Activated CD8-positive, alpha-beta memory T cell treated with anti-CD3 and anti-CD28 coated beads for 48 hours (primary cell): ENCODE results near the gene MLYCD.

Experiments
- DNase-seq, 3 experiments: peaks; one replicate each; pipeline ENCODE4 v3.0.0-alpha.2; 2020; ENCODE audit warnings: low read depth in 2 of 3, low spot score in 2 of 3

The MLYCD gene

DNA sequence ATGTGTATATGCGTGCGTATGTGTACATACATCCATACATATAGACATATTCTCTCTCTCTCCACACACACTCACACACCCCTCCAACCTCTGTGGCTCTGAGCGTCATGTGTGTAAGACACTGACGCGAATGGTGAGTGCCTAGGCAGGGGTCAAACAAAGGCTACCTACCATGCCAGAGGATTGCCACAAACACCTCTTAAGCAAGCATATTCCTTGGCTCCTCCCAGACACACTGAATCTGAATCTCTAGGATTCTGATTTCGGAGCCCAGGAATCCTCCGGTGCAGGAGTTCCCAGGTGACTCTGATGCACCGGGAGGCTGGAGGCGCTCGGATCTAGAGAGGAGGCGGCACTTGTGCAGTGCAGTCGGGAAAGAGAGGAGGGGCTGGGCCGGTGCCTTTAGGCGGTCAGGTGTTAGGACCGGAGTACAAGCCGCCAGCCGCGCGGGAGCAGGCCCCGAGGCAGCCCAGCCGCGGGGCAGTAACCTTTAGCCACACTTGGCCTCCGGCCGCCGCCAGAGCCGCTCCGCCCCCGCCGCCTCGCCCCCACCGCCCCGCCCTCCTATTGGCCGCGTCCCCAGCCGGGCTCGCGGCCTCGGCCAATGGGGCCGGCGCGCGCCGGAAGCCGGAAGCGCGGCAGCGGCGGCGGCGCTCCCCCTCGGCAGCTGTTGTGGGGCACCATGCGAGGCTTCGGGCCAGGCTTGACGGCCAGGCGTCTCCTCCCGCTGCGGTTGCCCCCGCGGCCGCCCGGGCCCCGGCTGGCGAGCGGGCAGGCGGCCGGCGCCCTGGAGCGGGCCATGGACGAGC is at the start of gene MLYCD:
Gene MLYCD (plus strand): TSS at position 653 of the 809 bp plus-strand sequence. CDS start 30 bp downstream, at position 683.
- DNase-seq, result peak; percentile 32 to 59 (median 39)

DNA sequence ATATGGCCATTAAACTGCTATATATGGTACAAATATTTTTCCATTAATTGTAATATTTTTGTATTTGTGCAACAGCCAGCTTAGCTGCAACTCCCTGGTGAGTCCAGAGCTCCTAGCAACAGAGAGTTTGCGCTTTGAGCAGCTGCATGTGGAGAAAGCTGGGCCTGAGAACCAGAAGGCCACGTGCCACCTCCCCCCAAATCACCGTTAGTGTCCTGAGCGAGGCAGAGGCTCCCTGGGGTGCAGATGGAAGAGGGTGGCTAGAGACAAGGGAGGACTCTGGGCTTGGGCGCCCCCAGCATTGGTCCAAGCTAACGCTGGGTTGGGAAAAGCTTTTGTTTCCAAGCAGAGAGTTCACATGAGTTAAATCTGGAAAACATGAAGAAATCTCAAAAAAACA is 49.5 kb upstream of the MLYCD start:
- DNase-seq, result no peak

DNA sequence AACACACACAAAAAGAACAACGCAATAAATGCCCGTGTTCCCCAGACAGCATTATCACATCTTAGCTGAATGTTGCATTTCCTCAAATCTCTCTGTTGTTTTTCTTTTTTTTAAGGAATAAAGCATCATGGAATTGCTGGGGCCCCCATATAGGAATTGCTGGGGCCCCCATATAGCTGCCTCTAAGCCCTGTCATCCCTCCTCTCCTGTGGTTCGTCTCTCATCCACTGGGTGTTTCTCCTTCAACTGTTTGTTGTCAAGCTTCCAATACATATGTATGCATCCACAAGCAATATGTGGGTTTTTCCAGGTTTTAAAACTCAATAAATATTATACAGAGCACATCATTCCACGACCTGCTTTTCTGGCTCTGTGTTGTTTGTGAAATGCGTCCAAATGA is 48.0 kb upstream of the MLYCD start:
- no peak for DNase-seq

DNA sequence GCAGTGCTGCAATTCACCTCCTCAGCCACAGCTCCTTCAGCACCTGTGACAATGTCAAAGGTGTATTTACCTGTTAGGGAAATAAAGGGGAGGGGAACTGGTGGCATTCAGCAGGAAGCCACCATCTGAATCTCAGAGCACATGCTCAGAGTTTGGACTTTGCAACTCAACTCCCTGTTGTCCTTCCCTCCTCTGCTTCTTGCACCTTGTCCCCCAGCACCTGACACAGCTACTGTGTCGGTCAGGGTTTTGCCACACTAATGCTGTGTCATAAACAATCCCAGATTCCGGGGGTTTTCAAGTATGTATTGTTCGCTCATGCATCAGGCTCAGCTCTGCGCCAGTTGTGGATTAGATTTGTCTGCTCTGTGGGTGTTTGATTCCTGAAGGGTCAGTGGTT is 47.4 kb upstream of the MLYCD start:
- DNase-seq, result no peak

DNA sequence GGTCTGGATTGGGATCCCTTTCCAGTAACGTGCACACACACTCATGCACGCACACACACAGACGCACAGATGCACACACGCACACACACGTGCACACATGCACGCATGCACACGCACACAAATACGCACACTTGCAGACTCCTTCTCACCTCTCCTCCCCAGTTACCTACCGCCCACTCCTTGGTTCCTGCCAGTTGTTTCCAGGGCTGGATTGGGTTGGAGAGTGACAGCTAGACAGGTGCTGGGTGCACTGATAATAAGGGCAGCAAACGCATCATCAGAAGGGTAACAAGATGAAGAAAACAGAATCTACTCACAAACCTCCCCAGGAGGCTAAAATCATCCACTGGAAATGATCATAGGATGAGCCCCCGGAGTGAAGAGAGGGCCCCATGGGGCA is 46.1 kb upstream of the MLYCD start:
- DNase-seq, result no peak

GRCh38 chr16:83853834-83854233 is 45.1 kb upstream of the MLYCD start:
- no peak for DNase-seq

DNA sequence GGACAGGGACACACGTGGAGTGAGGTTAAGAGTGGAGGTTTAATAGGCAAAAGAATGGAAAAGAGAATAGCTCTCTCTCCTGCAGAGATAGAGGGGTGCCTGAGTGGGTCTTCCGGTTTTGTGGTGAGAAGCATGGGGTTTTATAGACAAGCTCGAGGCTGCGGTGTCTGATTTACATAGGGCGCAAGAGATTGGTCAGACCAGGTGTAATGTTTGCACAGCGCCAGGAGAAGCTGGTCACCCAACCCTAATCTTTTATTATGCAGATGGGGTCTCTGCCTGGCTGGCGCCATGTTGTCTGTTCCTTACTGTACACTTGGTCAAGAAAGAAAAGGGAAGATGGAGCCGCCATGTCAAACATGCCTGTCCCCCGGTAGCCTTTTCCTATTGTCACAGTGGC is 44.5 kb upstream of the MLYCD start:
- DNase-seq, result no peak

- DNase-seq, result no peak
Observed at GRCh38 chr16:83856792-83857191, 42.1 kb upstream of the MLYCD start.

- DNase-seq, result no peak
Observed at GRCh38 chr16:83859265-83859664, 39.6 kb upstream of the MLYCD start.

- DNase-seq, result no peak
Observed at GRCh38 chr16:83862661-83863060, 36.3 kb upstream of the MLYCD start.

GRCh38 chr16:83863682-83864081 is 35.2 kb upstream of the MLYCD start:
- no peak for DNase-seq

- DNase-seq, result no peak
Observed at GRCh38 chr16:83870830-83871229, 28.1 kb upstream of the MLYCD start.

GRCh38 chr16:83878838-83879237 is 20.1 kb upstream of the MLYCD start:
- no peak for DNase-seq

GRCh38 chr16:83882163-83882885 is 16.6 kb upstream of the MLYCD start:
- no peak for DNase-seq

DNA sequence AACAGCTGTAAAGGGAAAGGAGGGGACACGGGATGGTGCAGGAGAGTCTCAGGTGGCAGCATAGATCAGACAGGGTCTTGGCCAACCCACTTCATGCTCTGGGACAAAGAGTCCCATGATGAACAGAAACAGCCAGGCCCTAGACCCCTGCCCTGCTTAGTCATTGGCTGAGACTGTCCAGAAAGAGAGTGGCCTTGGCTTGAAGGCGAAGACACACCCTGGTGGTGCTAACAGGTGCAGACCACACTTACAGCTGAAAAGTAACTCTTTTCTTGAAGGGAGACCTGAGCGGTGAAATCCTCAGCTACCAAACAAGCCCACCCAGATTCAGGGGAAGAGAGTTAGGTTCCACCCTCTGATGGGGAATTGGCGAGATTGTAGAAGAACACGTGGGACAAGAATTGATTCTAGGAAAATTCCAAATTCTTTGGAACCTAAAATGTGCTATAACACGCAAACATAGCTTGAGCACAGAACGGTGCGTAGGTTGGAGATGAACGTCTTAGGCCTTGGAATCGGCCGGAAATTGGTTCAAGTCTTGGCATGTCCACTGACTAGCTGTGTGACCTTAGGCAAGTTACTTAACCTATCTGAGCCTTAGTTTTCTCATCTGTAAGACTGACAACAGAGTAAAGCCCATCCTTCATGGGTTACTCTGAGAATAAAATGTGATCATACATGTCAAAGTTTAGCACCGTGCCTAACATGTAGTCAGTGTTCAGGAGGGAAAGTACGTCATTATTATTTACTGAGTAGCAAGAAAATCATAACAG is 12.5 kb upstream of the MLYCD start:
- DNase-seq, result no peak

DNA sequence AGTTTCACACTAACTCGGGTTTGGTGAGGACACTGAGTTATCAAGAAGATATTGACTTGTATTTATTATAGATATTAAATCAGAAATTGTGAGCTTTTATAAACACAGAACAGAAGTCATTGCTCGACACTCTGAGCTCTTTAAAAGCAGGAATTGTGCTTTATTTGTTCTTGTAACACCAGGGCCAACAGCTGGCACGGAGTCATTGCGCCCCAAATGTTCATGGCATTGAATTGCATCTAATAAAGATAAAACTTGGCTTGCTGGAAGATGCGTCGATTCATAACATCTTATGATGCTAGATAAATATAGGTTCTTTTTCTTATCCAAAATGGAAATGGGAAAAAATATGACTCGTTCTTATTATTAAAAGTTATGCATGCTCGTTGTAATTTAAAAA is 11.8 kb upstream of the MLYCD start:
- no peak for DNase-seq

DNA sequence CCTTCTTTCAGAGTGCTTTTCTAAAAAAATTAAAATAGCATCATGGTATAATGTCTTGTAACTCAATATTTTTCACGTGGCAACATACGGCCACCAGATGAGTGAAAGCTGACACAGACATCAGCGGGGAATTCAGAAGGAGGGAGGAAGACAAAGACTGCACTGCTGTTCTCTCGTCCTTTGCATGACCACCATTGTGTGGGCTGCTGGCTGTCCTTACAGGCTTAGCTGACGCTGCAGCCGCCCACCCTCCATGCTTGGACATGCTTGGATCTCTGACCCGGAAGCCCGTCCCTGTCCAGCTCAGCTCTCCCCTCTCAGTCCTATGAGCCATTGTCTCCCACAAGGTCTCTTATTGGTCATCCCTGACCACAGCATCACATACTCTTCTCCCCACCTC is 11.4 kb upstream of the MLYCD start:
- DNase-seq, result no peak

GRCh38 chr16:83888672-83889044 is 10.3 kb upstream of the MLYCD start:
- DNase-seq, result no peak

DNA sequence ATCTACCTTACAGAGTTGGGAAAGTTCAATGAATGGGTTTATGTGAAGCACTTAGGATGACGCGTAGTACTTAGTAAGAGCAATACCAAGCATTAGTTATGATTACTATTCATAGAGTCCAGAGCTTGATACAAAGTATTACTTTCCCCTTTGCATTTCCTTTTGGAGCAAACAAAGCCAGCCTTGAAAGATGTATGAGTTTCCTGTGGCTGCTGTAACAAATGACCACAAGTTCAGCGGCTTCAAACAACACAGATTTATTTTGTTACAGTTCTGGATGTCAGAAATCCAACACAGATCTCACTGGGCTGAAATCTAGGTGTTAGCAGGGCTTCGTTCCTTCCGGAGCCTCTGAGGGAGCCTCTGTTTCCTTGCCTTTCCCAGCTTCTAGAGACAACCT is 8.6 kb upstream of the MLYCD start:
- no peak for DNase-seq

GRCh38 chr16:83891742-83892141 is 7.2 kb upstream of the MLYCD start:
- no peak for DNase-seq

GRCh38 chr16:83895243-83895642 is 3.7 kb upstream of the MLYCD start:
- DNase-seq, result no peak

DNA sequence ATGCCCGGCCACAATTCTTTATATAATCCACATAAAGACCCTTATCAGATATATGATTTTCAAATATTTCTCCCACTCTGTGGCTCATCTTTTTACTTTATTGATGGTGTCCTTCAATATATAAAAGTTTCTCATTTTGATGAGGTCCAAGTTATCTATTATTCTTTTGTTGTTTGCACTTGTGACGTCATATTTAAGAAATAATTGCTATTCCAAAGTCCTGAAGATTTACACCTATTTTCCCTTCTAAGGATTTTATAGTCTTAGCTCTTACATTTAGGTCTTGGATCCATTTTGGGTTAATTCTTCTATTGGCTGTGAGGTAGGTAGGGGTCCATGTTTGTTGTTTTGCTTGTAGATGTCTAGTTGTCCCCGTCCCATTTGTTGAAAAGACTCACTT is 3.0 kb upstream of the MLYCD start:
- no peak for DNase-seq
